NCI-H187 (cell line): Measurements from ENCODE around the gene MTMR3.

ENCODE experiments used
- DNase-seq, 2 experiments: peaks; one replicate each; lab custom pipeline; 2025; lab: John Stamatoyannopoulos, UW

Gene MTMR3

DNA sequence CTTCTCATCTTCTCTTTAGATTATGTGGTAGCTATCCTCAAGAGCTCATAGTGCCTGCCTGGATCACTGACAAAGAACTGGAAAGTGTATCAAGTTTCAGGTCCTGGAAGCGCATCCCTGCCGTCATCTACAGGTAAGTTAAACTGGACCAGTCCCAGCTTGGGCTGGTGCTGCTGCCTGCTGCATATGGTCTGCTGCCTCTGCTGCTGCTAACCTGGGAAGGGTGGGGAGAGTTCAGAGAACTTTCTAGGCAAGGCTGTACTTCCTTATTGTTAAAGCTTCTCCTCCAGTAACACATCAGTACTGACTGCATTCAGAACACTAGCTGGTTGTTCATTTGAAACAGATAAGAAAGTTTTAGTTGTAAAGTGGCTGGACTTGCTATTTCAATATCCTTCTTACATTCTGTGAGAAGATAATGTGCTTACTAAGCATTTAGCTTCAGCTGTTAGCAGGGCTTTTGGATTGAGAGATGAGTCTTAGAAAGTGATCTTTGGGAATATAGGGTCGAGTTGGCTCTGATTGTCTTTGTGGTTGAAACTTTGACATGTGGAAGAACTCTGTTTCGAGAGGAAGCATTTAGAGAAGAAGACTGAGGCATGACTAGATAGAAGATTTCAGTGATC is 120.0 kb downstream of the MTMR3 start:
- DNase-seq = peak in 1 of 2 experiments; percentile 37

DNA sequence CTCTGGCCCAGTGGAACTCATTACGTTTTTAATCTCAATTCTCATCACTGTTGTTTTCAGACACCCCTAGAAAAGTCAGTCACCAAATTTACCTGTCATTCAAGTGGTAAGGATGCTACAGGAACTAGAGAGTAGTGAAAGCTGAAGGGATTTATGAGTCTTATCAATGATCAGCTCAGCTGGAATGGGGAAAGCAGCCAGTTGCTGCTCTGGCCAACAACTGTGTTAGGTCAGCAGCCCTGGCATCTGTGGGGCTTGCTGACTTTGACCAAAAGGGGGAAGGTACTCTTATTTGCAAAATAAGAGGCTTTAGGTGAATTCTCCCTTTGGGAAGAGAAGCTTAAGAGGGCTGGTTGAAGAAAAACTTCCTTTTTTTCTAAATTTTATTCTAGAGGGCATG is 121.1 kb downstream of the MTMR3 start:
- DNase-seq = no peak

DNA sequence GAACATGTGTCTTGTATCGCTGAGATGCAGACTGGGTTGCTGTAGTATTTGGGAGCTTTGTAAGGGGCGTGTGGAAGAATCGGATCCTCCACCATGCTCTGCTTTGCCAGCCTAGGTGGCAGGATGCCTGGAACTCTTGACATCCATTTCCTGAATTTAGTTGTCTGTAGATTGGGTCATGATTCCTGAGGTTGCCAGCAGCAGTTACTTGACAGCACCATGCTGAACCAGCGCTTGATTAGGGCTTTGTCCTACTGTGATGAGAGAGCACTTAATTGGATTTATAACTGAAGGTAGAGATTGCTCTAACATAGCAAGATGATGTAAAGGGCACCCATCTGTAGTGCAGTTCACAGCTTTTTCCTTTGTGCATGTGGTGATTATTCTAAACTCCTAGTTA is 121.7 kb downstream of the MTMR3 start:
- DNase-seq = no peak

DNA sequence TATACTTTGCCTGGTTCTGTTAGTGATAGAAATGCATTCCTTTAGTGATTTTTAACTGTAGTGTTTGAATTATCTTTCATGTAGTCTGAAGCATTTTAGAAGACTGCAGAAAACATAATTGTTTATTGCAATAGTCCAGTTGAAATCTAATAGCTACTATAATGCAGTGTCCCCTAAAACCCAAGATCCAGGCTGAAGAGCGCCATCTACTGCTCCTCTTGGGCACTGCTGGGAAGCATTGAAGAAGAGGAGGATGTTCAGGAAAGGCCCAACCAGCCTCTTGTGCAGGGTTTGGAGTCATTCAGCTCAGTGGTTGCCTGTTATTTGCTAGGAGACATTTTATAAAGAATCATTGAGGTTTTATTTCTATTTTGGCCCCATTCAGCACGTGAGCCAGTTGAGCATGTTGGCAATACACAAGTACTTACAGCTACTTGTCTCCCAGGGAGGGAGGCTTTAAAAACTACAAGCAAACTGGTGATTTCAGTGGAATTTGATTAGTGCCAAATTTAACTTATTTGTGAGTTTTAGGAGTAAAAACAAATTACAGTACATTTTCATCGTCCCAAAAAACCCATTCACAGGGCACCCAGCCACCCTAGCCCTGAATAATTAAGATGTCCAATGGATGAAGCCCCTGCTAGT is 122.4 kb downstream of the MTMR3 start:
- DNase-seq = peak in 1 of 2 experiments; percentile 19

DNA sequence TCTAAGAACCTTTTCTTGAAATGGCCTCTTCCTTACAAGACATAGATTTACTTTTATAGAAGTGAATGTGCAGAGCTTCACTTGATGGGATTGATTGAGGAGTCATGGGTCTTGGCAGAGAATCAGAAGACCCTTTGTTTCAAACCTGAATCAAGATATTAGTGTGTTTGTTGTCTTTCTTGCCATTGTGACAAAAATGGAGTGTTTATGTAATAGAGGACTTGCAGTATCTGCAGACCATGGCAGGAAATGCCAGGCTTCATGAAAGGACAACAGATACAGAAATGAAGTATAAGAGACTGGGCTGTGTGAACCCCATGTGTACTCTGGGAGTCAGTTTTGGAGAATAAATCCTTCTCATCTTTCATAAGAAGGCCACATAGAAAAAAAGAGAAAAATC is 124.4 kb downstream of the MTMR3 start:
- no peak for DNase-seq

DNA sequence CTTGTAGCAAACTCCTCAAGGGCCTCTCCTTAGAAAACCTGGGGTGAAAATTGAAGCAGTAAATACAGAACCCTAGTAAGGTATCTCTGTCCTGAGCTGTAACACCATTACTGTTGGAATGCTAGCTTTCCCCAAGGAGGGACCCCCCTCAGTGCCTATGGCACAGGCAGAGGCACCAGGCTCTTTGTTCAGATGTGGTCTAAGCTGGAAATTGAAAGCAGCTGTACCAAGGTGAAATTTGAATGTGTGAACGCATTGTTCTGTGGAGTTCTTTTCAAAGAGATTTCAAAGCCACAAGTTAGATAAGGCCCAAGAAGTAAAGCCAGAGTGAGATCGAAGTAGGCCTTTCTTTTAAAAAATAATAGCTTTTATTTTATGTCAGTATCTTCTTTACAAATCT is 125.4 kb downstream of the MTMR3 start:
- DNase-seq = no peak

DNA sequence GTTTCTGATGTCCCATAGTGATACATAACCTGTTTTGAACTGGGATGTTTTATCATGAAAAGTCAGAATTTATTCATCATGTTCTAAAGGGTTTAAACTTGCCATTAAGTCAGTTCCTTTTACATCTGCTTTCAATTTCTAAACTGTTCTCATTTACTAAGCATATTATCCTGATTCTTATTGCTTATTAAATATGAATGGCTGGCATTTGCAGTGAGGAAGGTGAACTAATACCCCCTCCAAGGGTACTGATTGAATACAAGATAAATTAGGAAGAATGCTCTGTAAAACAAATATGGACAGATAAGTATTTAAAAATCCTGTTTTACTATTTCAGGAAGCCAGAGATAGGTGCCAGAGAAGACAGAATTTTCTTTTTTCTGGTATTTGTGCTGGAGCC is 126.5 kb downstream of the MTMR3 start:
- no peak for DNase-seq

DNA sequence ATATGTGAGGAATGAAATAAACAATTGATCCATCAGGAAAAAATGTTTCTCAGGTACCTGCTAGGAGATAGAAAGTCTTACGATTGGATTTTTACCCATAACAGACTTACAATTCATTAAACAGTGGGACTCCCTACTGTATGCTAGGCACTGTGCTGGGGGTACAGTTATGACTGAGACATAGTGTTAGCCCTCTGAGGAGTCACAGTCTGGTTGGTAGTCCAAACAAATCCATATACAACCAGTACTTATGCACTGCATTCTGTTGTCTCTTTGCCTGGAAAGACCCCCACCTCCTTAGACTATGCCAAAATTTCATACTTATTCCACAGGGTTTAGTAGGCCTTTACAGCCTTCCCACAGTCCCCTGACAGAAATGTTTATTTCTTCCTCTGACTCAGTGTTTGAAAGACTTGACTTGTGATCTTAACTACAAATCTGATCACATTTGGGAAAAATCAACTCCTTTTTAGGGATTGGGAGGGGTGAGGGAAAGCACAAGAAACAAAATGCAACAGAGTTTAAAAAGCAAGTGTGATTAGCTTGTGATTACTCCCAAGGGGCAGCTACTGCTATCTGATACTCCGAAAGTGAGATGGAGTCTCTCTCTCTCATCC is 127.9 kb downstream of the MTMR3 start:
- DNase-seq = no peak

DNA sequence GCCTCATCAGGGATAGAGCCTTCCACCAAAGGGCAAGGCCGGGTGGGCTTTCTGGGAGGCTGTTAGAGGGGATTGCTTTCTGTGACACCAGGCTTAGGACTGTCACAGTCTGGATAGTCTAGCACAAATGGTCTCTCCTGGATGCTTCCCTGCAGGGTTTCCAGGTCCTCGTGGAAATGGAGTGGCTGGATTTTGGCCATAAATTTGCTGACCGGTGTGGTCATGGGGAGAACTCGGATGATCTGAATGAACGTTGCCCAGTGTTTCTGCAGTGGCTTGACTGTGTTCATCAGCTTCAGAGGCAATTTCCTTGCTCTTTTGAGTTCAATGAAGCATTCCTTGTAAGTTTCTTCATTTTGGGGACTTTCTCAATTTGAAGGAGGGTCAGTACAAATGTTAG is 130.2 kb downstream of the MTMR3 start:
- DNase-seq = no peak

DNA sequence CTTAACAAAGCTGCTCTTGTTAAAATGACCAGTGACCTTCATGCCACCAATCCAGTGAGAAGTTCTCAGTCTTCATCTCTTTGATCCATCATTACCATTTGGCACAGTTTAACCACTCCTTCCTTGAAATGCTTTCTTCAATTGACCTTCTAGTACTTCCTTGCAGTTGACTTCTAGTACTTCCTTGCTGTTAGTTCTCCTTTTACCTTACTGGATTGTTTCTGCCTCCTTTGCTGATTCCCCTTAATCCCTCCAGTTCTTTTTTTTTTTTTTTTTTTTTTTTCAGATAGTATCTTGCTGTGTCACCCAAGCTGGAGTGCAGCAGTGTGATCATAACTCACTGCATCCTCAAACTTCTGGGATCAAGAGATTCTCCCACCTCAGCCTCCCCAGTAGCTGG is 131.3 kb downstream of the MTMR3 start:
- no peak for DNase-seq

DNA sequence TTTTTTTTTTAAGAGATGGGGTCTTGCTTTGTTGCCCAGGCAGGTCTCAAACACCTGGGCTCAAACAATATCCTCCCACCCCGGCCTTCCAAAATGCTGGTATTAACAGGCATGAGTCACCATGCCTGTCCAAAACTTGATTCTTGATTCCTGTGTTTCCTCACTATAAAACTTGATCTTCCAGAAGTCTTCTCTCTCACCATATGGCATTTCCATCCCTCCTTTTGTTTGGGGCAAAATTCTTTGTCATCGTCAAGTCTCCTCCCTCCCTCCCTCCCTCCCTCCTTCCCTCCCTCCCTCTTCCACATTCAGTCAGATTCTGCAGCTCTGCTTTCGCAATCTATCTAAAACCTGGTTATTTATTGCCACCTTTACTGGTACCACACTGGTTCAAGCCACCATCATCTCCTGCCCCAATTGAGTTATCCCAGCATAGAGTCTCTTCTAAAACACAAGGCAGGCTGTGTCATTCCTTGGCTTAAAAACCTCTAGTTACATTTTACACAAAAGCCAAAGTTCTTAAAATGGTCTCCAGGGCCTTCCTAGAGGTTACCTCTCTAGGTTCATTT is 132.3 kb downstream of the MTMR3 start:
- no peak for DNase-seq

DNA sequence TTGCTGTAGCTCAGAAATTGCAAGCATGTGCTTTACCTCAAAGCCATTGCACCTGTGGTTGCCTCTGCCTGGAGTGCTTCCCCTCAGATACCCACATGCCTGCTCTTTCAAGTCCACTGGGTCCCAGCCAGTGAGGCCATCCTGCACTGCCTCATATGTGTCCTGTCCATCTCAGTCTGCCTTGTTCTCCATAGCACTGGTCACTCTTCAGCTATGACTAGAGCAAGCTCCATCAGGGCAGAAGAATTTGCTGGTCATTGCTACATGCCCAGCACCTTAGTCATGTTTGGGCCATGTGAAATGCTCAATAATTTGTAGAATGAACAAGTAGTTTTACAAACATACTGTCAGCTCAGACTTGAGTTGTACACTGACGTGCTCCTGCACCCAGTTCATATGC is 132.9 kb downstream of the MTMR3 start:
- no peak for DNase-seq

DNA sequence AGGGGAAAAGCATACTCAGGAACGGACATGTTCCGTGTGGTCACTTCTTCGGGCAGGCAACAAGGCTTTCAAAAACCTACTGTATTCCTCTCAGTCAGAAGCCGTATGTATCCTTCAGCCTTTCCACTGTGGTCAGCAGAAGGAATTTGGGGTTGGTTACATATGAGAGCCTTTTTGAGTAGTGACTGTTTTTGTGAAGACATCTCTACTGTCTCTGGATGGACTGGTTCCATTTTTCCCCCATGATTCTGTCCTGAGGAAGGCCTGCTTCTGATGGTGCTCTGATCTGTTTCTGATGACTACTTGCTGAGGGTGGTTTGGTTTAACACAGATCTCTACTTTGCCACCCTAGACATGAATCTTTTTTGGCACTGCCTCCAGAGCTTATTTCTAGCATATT is 133.6 kb downstream of the MTMR3 start:
- DNase-seq = no peak

DNA sequence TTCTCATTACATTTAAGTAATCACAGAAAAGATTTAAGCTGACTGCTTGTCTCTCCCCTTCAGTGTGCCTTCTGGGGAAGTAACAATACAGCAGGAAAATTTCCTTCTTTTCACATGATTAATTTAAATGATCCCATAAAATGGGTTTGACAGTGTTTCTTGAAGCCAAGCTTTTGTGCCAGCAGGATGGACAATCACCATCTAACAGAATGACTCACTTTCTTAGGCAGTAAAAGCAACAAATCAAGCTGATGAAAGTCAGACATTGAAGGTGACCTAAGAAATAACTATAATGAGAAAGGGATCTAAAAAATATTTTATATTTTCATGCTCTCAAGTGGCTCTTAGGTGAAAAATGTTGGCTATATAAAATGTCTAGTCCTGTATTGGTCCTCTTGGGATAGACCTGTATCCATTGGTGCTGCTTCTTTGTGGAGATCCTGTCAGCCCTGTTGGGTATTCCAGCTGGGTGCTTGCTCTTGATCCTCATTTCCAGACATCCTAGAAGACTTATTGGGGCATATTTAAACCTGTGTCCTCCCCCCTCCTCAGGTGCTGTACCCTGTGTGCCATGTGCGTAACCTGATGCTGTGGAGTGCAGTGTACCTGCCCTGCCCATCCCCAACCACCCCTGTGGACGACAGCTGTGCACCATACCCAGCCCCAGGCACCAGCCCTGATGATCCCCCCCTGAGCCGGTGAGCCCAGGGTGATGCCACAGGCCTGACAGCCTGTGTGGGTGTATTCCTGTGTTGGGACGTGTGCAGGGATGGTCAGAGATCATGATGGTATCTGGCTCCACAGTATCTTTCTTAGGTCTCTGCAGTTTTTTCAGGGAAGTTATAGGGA is 134.6 kb downstream of the MTMR3 start:
- no peak for DNase-seq

DNA sequence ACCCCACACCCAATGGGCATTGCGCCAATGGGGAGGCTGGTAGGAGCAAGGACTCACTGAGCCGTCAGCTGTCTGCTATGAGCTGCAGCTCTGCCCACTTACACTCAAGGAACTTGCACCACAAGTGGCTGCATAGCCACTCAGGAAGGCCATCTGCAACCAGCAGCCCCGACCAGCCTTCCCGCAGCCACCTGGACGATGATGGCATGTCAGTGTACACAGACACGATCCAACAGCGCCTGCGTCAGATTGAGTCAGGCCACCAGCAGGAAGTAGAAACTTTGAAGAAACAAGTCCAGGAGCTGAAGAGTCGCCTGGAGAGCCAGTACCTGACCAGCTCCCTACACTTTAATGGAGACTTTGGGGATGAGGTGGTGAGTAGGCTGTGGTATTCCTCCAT is 137.5 kb downstream of the MTMR3 start:
- no peak for DNase-seq

DNA sequence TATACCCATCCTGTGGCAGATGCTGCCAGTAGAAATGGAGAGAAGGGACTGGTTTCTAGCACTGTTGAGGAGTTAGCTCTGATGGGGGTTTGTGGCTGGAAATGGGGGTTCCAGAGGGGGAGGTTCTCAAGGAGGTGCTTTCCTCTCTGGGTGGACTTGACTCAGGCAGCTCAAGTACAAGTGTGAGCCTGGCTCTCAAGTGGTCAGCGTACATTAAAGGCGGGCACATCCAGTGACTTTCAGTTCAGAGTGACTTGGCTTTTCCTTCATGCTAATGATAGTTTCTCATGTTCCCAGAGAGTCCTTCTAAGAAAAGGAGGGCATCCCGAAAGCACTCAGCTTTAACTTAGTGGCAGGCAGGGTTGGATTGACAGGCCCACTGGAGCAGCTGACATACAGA is 138.4 kb downstream of the MTMR3 start:
- DNase-seq = no peak

DNA sequence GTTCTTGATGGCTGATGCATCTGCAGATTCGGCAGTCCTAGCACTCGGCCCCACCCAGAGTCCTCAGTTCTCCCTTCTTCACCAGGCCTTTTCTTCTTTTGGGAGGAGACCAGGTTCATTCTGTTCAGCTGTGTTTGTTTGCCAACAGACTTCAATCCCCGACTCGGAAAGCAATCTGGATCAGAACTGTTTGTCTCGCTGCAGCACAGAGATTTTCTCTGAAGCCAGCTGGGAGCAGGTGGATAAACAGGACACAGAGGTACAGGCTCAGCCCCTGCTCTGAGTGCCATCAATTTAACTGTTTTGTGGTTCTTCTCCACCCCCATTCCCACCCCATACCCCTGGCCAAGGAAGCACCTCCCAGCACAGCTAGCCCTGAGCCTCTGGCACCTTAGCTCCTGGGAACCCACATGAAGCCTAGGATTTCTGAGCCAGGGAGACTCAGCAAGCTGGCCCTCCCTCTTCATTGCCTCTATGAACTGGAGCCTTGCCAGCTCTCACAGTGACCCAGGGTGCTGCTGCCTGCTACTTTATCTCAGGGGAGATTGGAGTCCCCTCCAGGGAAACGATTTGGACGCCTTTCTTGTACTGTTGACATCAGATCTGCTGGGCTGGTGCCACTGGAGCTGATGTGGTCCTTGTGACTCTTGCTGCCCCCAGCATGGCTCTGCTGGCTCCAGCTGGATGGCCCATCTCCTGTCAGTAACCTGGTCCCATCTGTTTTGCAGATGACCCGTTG is 139.1 kb downstream of the MTMR3 start:
- no peak for DNase-seq

DNA sequence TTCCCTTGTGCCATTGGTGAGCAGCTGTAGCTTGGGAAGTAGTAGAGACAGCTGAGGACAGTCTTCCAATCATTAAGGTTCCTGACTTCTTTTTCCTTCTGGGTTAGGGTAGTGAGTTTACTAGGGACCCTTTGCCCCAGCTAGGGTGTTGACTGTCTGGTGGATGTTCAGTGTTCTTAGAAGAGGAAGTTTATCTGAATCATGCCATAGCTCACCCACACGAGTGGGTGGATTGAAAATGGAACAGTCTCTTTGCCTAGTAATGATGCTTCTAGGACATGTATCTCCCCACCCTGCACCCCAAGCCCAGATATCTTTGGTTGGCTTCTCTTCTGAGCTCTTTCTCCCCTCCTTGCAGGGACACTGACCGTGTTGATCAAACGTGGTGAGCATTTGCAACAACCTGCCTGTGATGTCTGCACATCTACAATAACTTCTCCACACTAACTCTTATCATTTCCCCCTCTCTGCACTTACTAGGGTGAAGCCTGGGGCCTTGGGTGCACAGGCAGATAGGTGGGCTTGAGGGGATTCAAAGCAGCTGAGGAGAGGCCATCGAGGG is 140.2 kb downstream of the MTMR3 start:
- DNase-seq = no peak

DNA sequence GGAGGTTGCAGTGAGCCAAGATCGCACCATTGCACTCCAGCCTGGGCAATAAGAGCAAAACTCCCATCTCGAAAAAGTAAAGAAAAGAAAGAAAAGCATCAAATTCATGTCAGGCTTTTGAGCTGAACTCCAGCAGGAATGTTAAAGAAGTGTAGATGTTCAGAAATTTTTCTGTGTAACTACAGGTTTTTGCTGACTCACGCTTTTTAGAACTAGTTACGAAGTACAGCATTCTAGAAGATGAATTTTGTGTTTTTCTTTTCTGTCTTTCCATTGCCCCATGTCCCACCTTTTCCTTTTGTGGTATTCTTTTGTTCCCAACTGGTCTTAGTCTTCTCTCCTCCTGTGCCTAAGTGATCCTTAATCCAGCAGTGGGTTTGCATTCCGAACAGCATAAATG is 141.3 kb downstream of the MTMR3 start:
- DNase-seq = no peak

DNA sequence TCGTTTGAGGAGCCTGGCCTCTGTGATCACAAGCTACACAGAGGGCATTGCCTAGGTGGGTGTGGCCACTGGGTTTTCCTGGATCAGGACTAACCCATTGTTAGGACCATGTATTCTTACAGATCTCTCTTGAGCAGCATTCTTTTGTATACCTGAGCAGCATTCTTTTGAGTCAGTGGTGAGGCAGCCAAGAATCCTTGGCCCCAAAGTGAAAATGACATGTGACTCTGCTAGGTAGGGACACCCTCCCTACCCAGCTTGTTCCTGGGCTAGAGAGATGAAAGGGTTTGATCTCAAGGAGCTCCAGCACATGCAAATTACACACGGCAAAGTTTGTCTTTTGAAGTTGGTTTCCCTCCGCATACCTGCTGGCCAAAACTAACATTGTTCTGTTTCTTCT is 142.2 kb downstream of the MTMR3 start:
- no peak for DNase-seq

DNA sequence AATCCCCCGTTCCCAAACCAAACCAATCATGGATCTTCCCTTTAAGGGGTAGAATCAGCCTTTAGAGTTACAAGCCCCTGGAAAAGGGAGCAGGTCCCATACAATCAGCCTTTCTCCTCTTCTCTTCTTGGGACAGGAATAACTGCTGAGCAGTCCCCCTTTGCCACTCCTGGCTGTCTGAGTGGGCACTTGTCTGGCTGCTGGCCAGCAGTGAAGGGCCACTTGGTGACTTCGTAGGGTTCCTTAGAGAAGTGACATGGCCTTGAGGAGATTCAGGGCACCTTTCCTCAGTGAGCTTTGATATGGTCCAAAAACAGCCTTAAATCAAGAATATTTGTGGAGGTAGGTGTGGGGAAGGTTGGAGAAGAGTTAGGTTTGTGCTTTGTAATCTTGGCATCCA is 143.8 kb downstream of the MTMR3 start:
- no peak for DNase-seq
